ENCODE results near the gene BCL2A1. TPM values are rescaled to one million over a fixed set of nuclear protein-coding genes. Genes with fewer than 3 reads are reported as not detected.

BCL2A1 gene
- total RNA-seq, 4 donors from 2014 or later: 0.84 to 1.3 TPM; not detected in 2

DNA sequence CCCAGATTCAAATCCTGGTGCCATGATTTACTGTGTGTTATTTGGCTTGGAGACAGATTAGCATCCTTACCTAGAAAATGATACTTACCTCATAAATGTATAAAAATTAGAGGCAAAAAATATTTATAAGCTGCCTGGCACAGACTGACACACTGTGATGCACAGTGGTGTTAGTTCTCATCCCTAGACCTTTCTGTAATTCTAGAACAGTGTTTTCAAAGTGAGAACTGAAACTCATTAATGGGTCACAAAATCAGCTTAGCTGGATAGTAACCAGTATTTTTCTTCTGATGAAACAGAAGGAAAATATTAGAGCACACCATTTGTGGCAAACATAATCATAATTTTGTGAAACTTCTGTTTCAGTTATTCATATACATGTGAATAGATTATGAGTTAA, 56.3 kb downstream of the BCL2A1 start:
- TF ChIP-seq POLR2A (IDR thresholded peaks at IDR 0.05): no peak
- TF ChIP-seq, protein P1, sequence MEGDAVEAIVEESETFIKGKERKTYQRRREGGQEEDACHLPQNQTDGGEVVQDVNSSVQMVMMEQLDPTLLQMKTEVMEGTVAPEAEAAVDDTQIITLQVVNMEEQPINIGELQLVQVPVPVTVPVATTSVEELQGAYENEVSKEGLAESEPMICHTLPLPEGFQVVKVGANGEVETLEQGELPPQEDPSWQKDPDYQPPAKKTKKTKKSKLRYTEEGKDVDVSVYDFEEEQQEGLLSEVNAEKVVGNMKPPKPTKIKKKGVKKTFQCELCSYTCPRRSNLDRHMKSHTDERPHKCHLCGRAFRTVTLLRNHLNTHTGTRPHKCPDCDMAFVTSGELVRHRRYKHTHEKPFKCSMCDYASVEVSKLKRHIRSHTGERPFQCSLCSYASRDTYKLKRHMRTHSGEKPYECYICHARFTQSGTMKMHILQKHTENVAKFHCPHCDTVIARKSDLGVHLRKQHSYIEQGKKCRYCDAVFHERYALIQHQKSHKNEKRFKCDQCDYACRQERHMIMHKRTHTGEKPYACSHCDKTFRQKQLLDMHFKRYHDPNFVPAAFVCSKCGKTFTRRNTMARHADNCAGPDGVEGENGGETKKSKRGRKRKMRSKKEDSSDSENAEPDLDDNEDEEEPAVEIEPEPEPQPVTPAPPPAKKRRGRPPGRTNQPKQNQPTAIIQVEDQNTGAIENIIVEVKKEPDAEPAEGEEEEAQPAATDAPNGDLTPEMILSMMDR (IDR thresholded peaks at IDR 0.05): no peak
- no peak for DNase-seq (ENCODE audit: low spot score in 2 of 2)
- intact Hi-C loops (cut with DNase I; ENCODE audit: low total_unique reads): no loop called here
- H3K4me3 ChIP-seq (ENCODE audit: low read depth, poor library complexity, severe bottlenecking): no peak overlapping the region

Other genes with a start within 250 kb of the BCL2A1 start
- gene MTHFS, start 74.2 kb downstream of the BCL2A1 start, total RNA-seq: 10 to 100 TPM in 2 of 4 donors, 1 to 10 TPM in 2; 3.9 to 11.8 (median 10.1) TPM
- gene ZFAND6, start 88.5 kb upstream of the BCL2A1 start, total RNA-seq: 100 to 1,000 TPM in 3 of 4 donors, 10 to 100 TPM in 1; 95.6 to 139 (median 107) TPM
- 10 to 100 TPM in 3 of 4 donors, 1 to 10 TPM in 1; 9.8 to 19.9 (median 11.8) TPM for gene FAH, start 181.8 kb upstream of the BCL2A1 start, total RNA-seq